Neural progenitor cell (in vitro differentiated cells): ENCODE data around the gene CADM1.

Experiments
- EZH2 ChIP-seq: fragments of 200-600 bp; sonication (generic); IDR thresholded peaks from 2 replicates; pipeline ENCODE4 v1.6.1; 2017; ENCODE audit warnings: antibody characterized with exemption, mild to moderate bottlenecking, moderate library complexity
- EZH2phosphoT487 ChIP-seq: fragments of 200-600 bp; sonication (generic); IDR thresholded peaks from 2 replicates; pipeline ENCODE4 v1.6.1; 2017; ENCODE audit warnings: antibody characterized with exemption

DNA sequence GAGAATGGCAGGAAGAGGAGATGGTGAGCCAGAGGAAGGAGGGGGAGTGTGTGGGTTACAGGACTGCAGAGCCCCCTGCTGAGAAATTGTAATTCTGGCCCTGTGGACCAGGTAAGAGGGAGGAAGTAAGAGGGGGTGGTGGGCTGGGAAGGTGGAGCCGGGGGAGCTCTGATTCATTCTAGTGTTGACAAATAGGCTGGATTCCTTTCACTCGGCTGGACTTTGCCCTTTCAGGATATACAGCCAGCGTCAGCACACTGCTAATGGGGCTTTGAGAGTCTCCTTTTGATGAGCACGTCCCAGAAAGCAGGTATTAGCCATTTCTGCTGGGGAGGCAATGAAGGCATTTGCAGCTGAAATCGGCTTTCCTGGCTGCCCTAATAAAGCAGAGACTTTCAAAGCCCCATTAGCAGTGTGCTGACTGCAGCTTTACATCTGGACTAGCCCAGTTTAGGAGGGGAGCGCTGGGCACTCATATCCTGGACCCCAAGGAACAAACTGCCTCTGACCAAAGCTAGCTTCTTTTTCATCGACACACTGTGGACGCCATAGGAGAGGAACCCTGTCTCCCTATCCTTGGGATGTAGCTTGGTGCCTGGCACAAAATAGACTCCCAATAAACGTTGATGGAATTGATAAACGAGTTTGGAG, 44.8 kb upstream of the CADM1 start:
- TF ChIP-seq EZH2phosphoT487 (no peak), EZH2 (no peak)
